Psoas muscle (tissue), 8 donors: ENCODE measurements around the gene SULT1C2. TPM values are rescaled to one million over a fixed set of nuclear protein-coding genes. Genes with fewer than 3 reads are reported as not detected.

Experiments
- ATAC-seq, 4 donors: fragments of 200-7000 bp; cut with Tn5 transposase; one replicate each; pipeline ENCODE4 v1.9.1; 2020; ENCODE audit warnings: moderate library complexity in 3 of 4, mild to moderate bottlenecking in 2 of 4
- DNase-seq, 2 donors: peaks; one replicate each; pipeline ENCODE4 v3.0.0-alpha.2; 2020
- H3K27ac ChIP-seq: fragments of 200-600 bp; one replicate; pipeline ENCODE4 v1.8.0; 2022
- H3K27me3 ChIP-seq, 3 donors: fragments of 200-600 bp in 1 of 3; one replicate each; pipeline versions ENCODE4 v1.6.1 to v1.8.0; 2013 to 2022; ENCODE audit warnings: low read length in 2 of 3, mild to moderate bottlenecking in 2 of 3, moderate library complexity in 1 of 3; ENCODE audit not compliant: insufficient read depth in 3 of 3
- H3K36me3 ChIP-seq, 2 donors: fragments of 200-600 bp in 1 of 2; one replicate each; pipeline versions ENCODE4 v1.6.1 to v1.8.0; 2013 to 2022; ENCODE audit warnings: low read depth in 1 of 2, mild to moderate bottlenecking in 1 of 2, moderate library complexity in 1 of 2; ENCODE audit not compliant: insufficient read depth in 1 of 2
- H3K4me1 ChIP-seq: fragments of 200-600 bp; one replicate; pipeline ENCODE4 v1.8.0; 2022
- H3K4me3 ChIP-seq: fragments of 200-600 bp; one replicate; pipeline ENCODE4 v1.8.0; 2022; ENCODE audit warnings: mild to moderate bottlenecking
- H3K9me3 ChIP-seq: fragments of 200-600 bp; one replicate; pipeline ENCODE4 v1.8.0; 2022
- WGBS, 3 donors: extraction: QIAGEN DNeasy Blood & Tissue Kit; methylation state at CpG; one replicate each; pipeline versions ENCODE4 v1.1.6 to v1.1.7; 2013; 5-methylcytosine and 5-hydroxymethylcytosine counted together
- intact Hi-C, 2 donors: fragments of 100-400 bp; cut with DNase I; formaldehyde crosslinking; loops; one replicate each; pipeline versions ENCODE4 v1.11.0 to v1.14.2; 2022
- long read RNA-seq, 2 donors: library from polyadenylated mRNA; unstranded; transcript quantifications; one replicate each; pipeline ENCODE4 v2.0.0, GENCODE V29; 2021
- polyA plus RNA-seq, 3 donors: library from polyadenylated mRNA; stranded (reverse); fragments of 200-250 nt; gene quantifications; one replicate each; pipeline ENCODE4 v1.2.3, GENCODE V29; 2013
- total RNA-seq, 4 donors: library from RNA; stranded (reverse); fragmentation: NEBNext Ultra II Directional in 2 of 4; extraction: Animal tissue kit (Norgen Biotek cat#: 25700) in 2 of 4; gene quantifications; one replicate each; pipeline versions ENCODE4 v1.2.1 to v1.2.4, GENCODE V29; 2021 to 2023
- TF ChIP-seq, protein P1 (sequence below): fragments of 200-600 bp; IDR thresholded peaks from one replicate; pipeline ENCODE4 v1.8.0; 2022; ENCODE audit warnings: antibody characterized with exemption
- donor health status: healthy with polysubstance abuse.
- donor health status: DM: no; HTN: no; CAD: no; lungs with moderate emphysema.
- donor health status: Bipolar disorder and iron deficiency.
- donor health status: healthy.
- donor health status: DM: yes; HTN: yes; CAD: no.
- donor health status: DM: no; HTN: no; CAD: no.
- donor health status: DM: no; HTN: no; CAD: no.
- donor health status: DM: yes; HTN: yes; CAD: no.

Gene SULT1C2
- total RNA-seq (under 1 TPM in 2 of 4 donors, not detected in 2; 0.12 to 0.13 TPM), polyA plus RNA-seq (not detected)
- long read RNA-seq, donor 1, result 0 reads
- long read RNA-seq, donor 2, result 0 reads

GRCh38 chr2:108288534-108289106 is at the start of gene SULT1C2:
Gene SULT1C2, plus strand, starts transcription at chr2:108288895. Its CDS starts 4,773 bp downstream, at chr2:108293668.
- H3K27ac ChIP-seq, result no peak within 1 kb of the TSS
- DNase-seq, result no peak
- intact Hi-C loops, result no loop called here
- 17 to 21% (median 19%) methylated on average over 7 of the region's 7 CpGs for WGBS, 3 donors
- TF ChIP-seq, protein P1, sequence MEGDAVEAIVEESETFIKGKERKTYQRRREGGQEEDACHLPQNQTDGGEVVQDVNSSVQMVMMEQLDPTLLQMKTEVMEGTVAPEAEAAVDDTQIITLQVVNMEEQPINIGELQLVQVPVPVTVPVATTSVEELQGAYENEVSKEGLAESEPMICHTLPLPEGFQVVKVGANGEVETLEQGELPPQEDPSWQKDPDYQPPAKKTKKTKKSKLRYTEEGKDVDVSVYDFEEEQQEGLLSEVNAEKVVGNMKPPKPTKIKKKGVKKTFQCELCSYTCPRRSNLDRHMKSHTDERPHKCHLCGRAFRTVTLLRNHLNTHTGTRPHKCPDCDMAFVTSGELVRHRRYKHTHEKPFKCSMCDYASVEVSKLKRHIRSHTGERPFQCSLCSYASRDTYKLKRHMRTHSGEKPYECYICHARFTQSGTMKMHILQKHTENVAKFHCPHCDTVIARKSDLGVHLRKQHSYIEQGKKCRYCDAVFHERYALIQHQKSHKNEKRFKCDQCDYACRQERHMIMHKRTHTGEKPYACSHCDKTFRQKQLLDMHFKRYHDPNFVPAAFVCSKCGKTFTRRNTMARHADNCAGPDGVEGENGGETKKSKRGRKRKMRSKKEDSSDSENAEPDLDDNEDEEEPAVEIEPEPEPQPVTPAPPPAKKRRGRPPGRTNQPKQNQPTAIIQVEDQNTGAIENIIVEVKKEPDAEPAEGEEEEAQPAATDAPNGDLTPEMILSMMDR, result no peak
- no peaks in the 10 kb centered on the region for H3K36me3 ChIP-seq
- no peak within 1 kb of the TSS for H3K4me3 ChIP-seq
- H3K9me3 ChIP-seq, result no peaks in the 10 kb centered on the region
- no peak for ATAC-seq
- no peaks in the 10 kb centered on the region for H3K4me1 ChIP-seq
- peaks cover 0 to 4% (median 0%) of the 10 kb centered on the region in 3 donors for H3K27me3 ChIP-seq

DNA sequence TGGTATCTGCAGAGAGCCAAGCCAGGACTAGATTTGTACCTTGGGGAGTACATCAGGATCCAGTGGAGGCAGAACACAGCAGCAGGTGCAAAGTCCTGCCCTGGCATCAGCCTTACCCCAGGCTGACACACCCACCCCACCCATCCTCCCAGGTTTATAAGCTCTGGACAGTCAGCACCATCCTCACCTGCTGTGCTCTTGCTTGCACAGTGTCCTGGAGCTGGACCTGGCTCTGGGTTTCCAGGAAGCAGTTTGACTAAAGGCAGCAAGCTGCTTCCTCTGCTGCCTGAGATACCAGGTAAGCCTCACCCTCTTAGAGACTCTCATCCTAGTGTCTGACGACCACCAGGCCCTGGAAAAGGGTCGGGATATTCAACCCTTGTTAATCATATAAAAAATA is 48.9 kb upstream of the SULT1C2 start, which contains the start of gene SULT1C3:
Gene SULT1C3 (plus strand): TSS at position 183 of the 400 bp plus-strand sequence. CDS start 7,227 bp downstream, outside the sequence.
- DNase-seq (no peak), ATAC-seq (no peak)
- no peaks in the 10 kb centered on the region for H3K4me1 ChIP-seq
- 73 to 85% (median 80%) methylated on average over 2 of the region's 2 CpGs for WGBS, 3 donors
- no peaks in the 10 kb centered on the region for H3K36me3 ChIP-seq
- peaks cover 0 to 3% (median 0%) of the 10 kb centered on the region in 3 donors for H3K27me3 ChIP-seq
- H3K27ac ChIP-seq, result no peak within 1 kb of the TSS
- intact Hi-C loops, result no loop called here
- no peak within 1 kb of the TSS for H3K4me3 ChIP-seq
- H3K9me3 ChIP-seq, result no peaks in the 10 kb centered on the region
- TF ChIP-seq, protein P1, result no peak

- intact Hi-C loops, result no loop called here
- no peaks in the 10 kb centered on the region for H3K36me3 ChIP-seq
- DNase-seq, result no peak
- H3K4me1 ChIP-seq, result no peaks in the 10 kb centered on the region
- H3K4me3 ChIP-seq, result no peak overlapping the region
- ATAC-seq, result no peak
- no peaks in the 10 kb centered on the region for H3K9me3 ChIP-seq
- TF ChIP-seq, protein P1, result no peak
- peaks cover 0 to 3% (median 0%) of the 10 kb centered on the region in 3 donors for H3K27me3 ChIP-seq
- 93 to 97% (median 96%) methylated on average over 5 of the region's 5 CpGs for WGBS, 3 donors
- no peak overlapping the region for H3K27ac ChIP-seq
These were observed 47.7 kb upstream of the SULT1C2 start for GRCh38 chr2:108240966-108241365.

- H3K36me3 ChIP-seq, result no peaks in the 10 kb centered on the region
- H3K4me3 ChIP-seq, result no peak overlapping the region
- intact Hi-C loops, result no loop called here
- WGBS, 3 donors, result 32 to 50% (median 49%) methylated on average over 1 of the region's 1 CpG
- no peak overlapping the region for H3K27ac ChIP-seq
- ATAC-seq (no peak), DNase-seq (no peak)
- H3K27me3 ChIP-seq, result peaks cover 0 to 3% (median 0%) of the 10 kb centered on the region in 3 donors
- H3K9me3 ChIP-seq, result no peaks in the 10 kb centered on the region
- TF ChIP-seq, protein P1, result no peak
- H3K4me1 ChIP-seq, result no peaks in the 10 kb centered on the region
These were observed 45.1 kb upstream of the SULT1C2 start for GRCh38 chr2:108243566-108243965.
